NB4 (cell line): Measurements from ENCODE around the gene CXCR5.

Source experiments
- CTCF ChIP-seq: IDR thresholded peaks from one replicate; pipeline ENCODE4 v1.5.1; 2012; ENCODE audit warnings: low read depth, low read length
- POLR2A ChIP-seq: IDR thresholded peaks from 2 replicates; pipeline ENCODE4 v1.6.1; 2011; ENCODE audit warnings: mild to moderate bottlenecking; ENCODE audit not compliant: insufficient read length; ENCODE audit errors: extremely low read depth

- TF ChIP-seq POLR2A (no peak), CTCF (no peak)
These were observed 2.5 kb upstream of the CXCR5 start for GRCh38 chr11:118881228-118881627.
